IMR-90 (cell line): ENCODE data around the gene SHC2.

Source experiments
- BHLHE40 ChIP-seq: fragments of 150-350 bp; IDR thresholded peaks from 2 replicates; pipeline ENCODE4 v1.6.1; 2016; ENCODE audit warnings: mild to moderate bottlenecking, low read depth, low read length
- CHD1 ChIP-seq: IDR thresholded peaks from 2 replicates; pipeline ENCODE4 v1.6.1; 2012; ENCODE audit warnings: low read depth, low read length, improper control_type of control experiment
- CTCF ChIP-seq: conservative IDR thresholded peaks from 2 replicates; pipeline ENCODE4 v1.5.1; 2012; ENCODE audit warnings: mild to moderate bottlenecking, low read depth, low read length, improper control_type of control experiment
- MAZ ChIP-seq: IDR thresholded peaks from 2 replicates; pipeline ENCODE4 v1.6.1; 2012; ENCODE audit warnings: low read depth, mild to moderate bottlenecking, low read length, improper control_type of control experiment, moderate library complexity, borderline replicate concordance
- MXI1 ChIP-seq: IDR thresholded peaks from 2 replicates; pipeline ENCODE4 v1.6.1; 2012; ENCODE audit warnings: low read depth, mild to moderate bottlenecking, low read length, moderate library complexity, borderline replicate concordance
- POLR2A ChIP-seq: IDR thresholded peaks from 2 replicates; pipeline ENCODE4 v1.6.1; 2012; ENCODE audit warnings: mild to moderate bottlenecking, low read depth, low read length
- RAD21 ChIP-seq: IDR thresholded peaks from 2 replicates; pipeline ENCODE4 v1.6.1; 2012; ENCODE audit warnings: low read length, improper control_type of control experiment

- TF ChIP-seq CTCF = no peak
- no peak for TF ChIP-seq MXI1
- no peak for TF ChIP-seq MAZ
- TF ChIP-seq BHLHE40 = no peak
- TF ChIP-seq POLR2A = no peak
- TF ChIP-seq CHD1 = no peak
- TF ChIP-seq RAD21 = no peak
Measured at GRCh38 chr19:447064-447426, 13.8 kb downstream of the SHC2 start.
